Dermis blood vessel endothelial cell (primary cell): ENCODE data around the gene LCK. TPM values are rescaled to one million over a fixed set of nuclear protein-coding genes. Genes with fewer than 3 reads are reported as not detected.
"Not testable (repeated sequence)": the region's sequence is repeated elsewhere in the genome, so short reads cannot be mapped to it uniquely, and the experiment has no call there.

Experiments
- DNase-seq: peaks from one replicate; pipeline ENCODE4 v3.0.0; 2010
- total RNA-seq: library from RNA; depleted of rRNA; stranded (reverse); fragments of >200 nt; gene quantifications from 2 replicates; pipeline ENCODE4 v1.2.3, GENCODE V29; 2014

The LCK gene
- total RNA-seq, 1 donor from 2014 or later = 0.17 TPM

- DNase-seq = no peak
Measured at GRCh38 chr1:32274646-32275340, 23.7 kb downstream of the LCK start.

GRCh38 chr1:32275424-32275823, 24.4 kb downstream of the LCK start:
- DNase-seq = no peak

- DNase-seq = no peak
Measured at GRCh38 chr1:32276032-32276782, 25.1 kb downstream of the LCK start.

- not testable (repeated sequence) for DNase-seq
Measured at GRCh38 chr1:32284777-32285176, 33.7 kb downstream of the LCK start.

GRCh38 chr1:32285658-32286057, 34.6 kb downstream of the LCK start:
- DNase-seq = no peak

- DNase-seq = no peak
Measured at GRCh38 chr1:32286763-32287162, 35.7 kb downstream of the LCK start.

- DNase-seq = no peak
Measured at GRCh38 chr1:32289256-32289655, 38.2 kb downstream of the LCK start.

GRCh38 chr1:32291145-32291707, 40.2 kb downstream of the LCK start:
- DNase-seq = peak; percentile 32

- peak; percentile 96 for DNase-seq
Measured at GRCh38 chr1:32291708-32292538, 40.9 kb downstream of the LCK start, which contains the start of gene HDAC1. Gene HDAC1, plus strand, starts transcription at chr1:32292083. Its CDS starts 87 bp downstream, at chr1:32292170.

GRCh38 chr1:32298211-32298610, 47.1 kb downstream of the LCK start:
- not testable (repeated sequence) for DNase-seq

- DNase-seq = no peak
Measured at GRCh38 chr1:32299327-32299726, 48.3 kb downstream of the LCK start.

GRCh38 chr1:32303358-32303757, 52.3 kb downstream of the LCK start:
- no peak for DNase-seq

- DNase-seq = no peak
Measured at GRCh38 chr1:32303997-32304622, 53.0 kb downstream of the LCK start.

GRCh38 chr1:32305310-32305709, 54.2 kb downstream of the LCK start:
- no peak for DNase-seq

- no peak for DNase-seq
Measured at GRCh38 chr1:32307324-32307723, 56.3 kb downstream of the LCK start.

- no peak for DNase-seq
Measured at GRCh38 chr1:32309960-32310359, 58.9 kb downstream of the LCK start.

- DNase-seq = no peak
Measured at GRCh38 chr1:32311709-32312393, 60.8 kb downstream of the LCK start.

- no peak for DNase-seq
Measured at GRCh38 chr1:32316903-32317277, 65.8 kb downstream of the LCK start.

GRCh38 chr1:32318127-32318869, 67.2 kb downstream of the LCK start:
- DNase-seq = no peak

- DNase-seq = no peak
Measured at GRCh38 chr1:32321712-32322291, 70.7 kb downstream of the LCK start.

- no peak for DNase-seq
Measured at GRCh38 chr1:32327204-32327603, 76.1 kb downstream of the LCK start.
